K562 (cell line): ENCODE results near the gene AMMECR1L. TPM values are rescaled to one million over a fixed set of nuclear protein-coding genes. Genes with fewer than 3 reads are reported as not detected.
A peak's percentile ranks its signal among the peaks of the same experiment; 100 is the strongest.

Experiments used
- E4F1 ChIP-seq: fragments of 250-450 bp; sonication (Bioruptor Pico); IDR thresholded peaks from 2 replicates; pipeline ENCODE4 v1.5.0; 2021; ENCODE audit warnings: mild to moderate bottlenecking, borderline replicate concordance
- HDAC8 ChIP-seq: fragments of 450-650 bp; IDR thresholded peaks from 2 replicates; pipeline ENCODE4 v1.6.1; 2016; ENCODE audit warnings: mild to moderate bottlenecking, missing genetic modification characterization, moderate library complexity, missing compliant biosample characterization
- JUND ChIP-seq, 2 experiments: IDR thresholded peaks; 2 replicates in 1 of 2; 3 replicates in 1 of 2; pipeline ENCODE4 v1.6.1; 2011; ENCODE audit warnings: borderline replicate concordance in 2 of 2, low read depth in 2 of 2, low read length in 2 of 2, improper control_type of control experiment in 1 of 2, missing biosample characterization in 1 of 2, missing genetic modification characterization in 1 of 2, missing genetic modification reagents in 1 of 2
- MAFF ChIP-seq: IDR thresholded peaks from 2 replicates; pipeline ENCODE4 v1.6.1; 2012; ENCODE audit warnings: low read length, improper control_type of control experiment
- NCOA1 ChIP-seq: fragments of 450-650 bp; IDR thresholded peaks from 2 replicates; pipeline ENCODE4 v1.6.1; 2016; ENCODE audit warnings: low read depth
- PHF20 ChIP-seq: fragments of 450-650 bp; IDR thresholded peaks from 2 replicates; pipeline ENCODE4 v1.6.1; 2018; ENCODE audit not compliant: partially characterized antibody
- SAFB2 ChIP-seq: fragments of 200-400 bp; formaldehyde crosslinking; IDR thresholded peaks from 2 replicates; pipeline ENCODE4 v1.6.1; 2018; ENCODE audit warnings: borderline replicate concordance, low read length, low read depth, moderate library complexity; ENCODE audit not compliant: severe bottlenecking
- SMAD2 ChIP-seq: fragments of 150-350 bp; IDR thresholded peaks from 2 replicates; pipeline ENCODE4 v1.6.1; 2014; ENCODE audit warnings: low read depth, mild to moderate bottlenecking, low read length
- SREBF2 ChIP-seq: sonication (generic); formaldehyde crosslinking; IDR thresholded peaks from 2 replicates; pipeline ENCODE4 v1.4.0; 2020; ENCODE audit warnings: mild to moderate bottlenecking, missing genetic modification reagents
- YY1 ChIP-seq, 3 experiments: IDR thresholded peaks; 2 replicates each; pipeline ENCODE4 v1.6.1; 2011; ENCODE audit warnings: low read length in 2 of 3, mild to moderate bottlenecking in 2 of 3, moderate library complexity in 2 of 3, borderline replicate concordance in 1 of 3, control low read depth in 1 of 3, low read depth in 1 of 3; ENCODE audit not compliant: insufficient read depth in 3 of 3, insufficient replicate concordance in 2 of 3, control insufficient read depth in 1 of 3, insufficient read length in 1 of 3; ENCODE audit errors: extremely low read depth in 1 of 3
- ZBTB40 ChIP-seq, 2 experiments: fragments of 450-650 bp in 1 of 2; sonication (generic) in 1 of 2; formaldehyde crosslinking in 1 of 2; IDR thresholded peaks; 2 replicates each; pipeline versions ENCODE4 v1.7.1 to v1.9.0; 2016 to 2022; ENCODE audit warnings: inconsistent platforms in 1 of 2, mild to moderate bottlenecking in 1 of 2, missing genetic modification reagents in 1 of 2
- ZKSCAN8 ChIP-seq: fragments of 200-800 bp; sonication (Bioruptor generic); IDR thresholded peaks from 2 replicates; pipeline ENCODE4 v1.6.1; 2016; ENCODE audit warnings: missing genetic modification characterization, missing compliant biosample characterization
- ZNF316 ChIP-seq: fragments of 450-650 bp; IDR thresholded peaks from 2 replicates; pipeline ENCODE4 v1.6.1; 2016
- ZNF740 ChIP-seq, 3 experiments: fragments of 200-800 bp in 1 of 3; sonication (Bioruptor generic) in 1 of 3; sonication (generic) in 1 of 3; formaldehyde crosslinking in 1 of 3; IDR thresholded peaks; 2 replicates each; pipeline versions ENCODE4 v1.6.1 to v1.8.0; 2016 to 2022; ENCODE audit warnings: mild to moderate bottlenecking in 2 of 3, missing compliant biosample characterization in 2 of 3, missing genetic modification characterization in 2 of 3, missing genetic modification reagents in 1 of 3
- polyA plus RNA-seq, 8 experiments: library from polyadenylated mRNA; depleted of rRNA in 4 of 8; stranded (reverse) in 5 of 8; unstranded in 3 of 8; fragments of >200 nt; fragmentation: Nextera tagmentation in 2 of 8; fragmentation: Illumina TruSeq in 1 of 8; extraction: Ambion mirVana in 2 of 8; extraction: Trizol in 1 of 8; gene quantifications; 2 replicates each; pipeline versions ENCODE4 v1.2.1 to v1.2.3, GENCODE V29; 2011 to 2014; ENCODE audit warnings: inconsistent platforms in 1 of 8, missing spikeins in 1 of 8
- total RNA-seq, 7 experiments: library from RNA; depleted of rRNA in 6 of 7; stranded (reverse); fragments of >200 nt in 6 of 7; fragmentation: Illumina TruSeq in 2 of 7; extraction: Trizol in 2 of 7; gene quantifications; 2 replicates each; pipeline versions ENCODE4 v1.2.1 to v1.2.3, GENCODE V29; 2011 to 2021; ENCODE audit warnings: low replicate concordance in 1 of 7

Gene AMMECR1L
- total and polyA plus RNA-seq, 9 of the 15 experiments (the other 6 are each of a cell fraction or from before 2014, with no cell fraction given) = 3.7 to 15.3 (median 9.1) TPM

- TF ChIP-seq ZKSCAN8 (CRISPR knock-in tag) = no peak
- no peak for TF ChIP-seq HDAC8 (tag)
- no peak for TF ChIP-seq MAFF
- TF ChIP-seq YY1 (IDR thresholded peaks at IDR 0.05; ENCODE audit: borderline replicate concordance in 1 of 3, control insufficient read depth in 1 of 3, extremely low read depth in 1 of 3, insufficient read depth in 3 of 3, insufficient read length in 1 of 3, insufficient replicate concordance in 2 of 3, low read depth in 1 of 3, low read length in 2 of 3) = peak in 1 of 3 experiments; percentile 6
- TF ChIP-seq ZNF740 (CRISPR knock-in tag; IDR thresholded peaks at IDR 0.05) = no peak
- no peak for TF ChIP-seq ZNF740 (tag; IDR thresholded peaks at IDR 0.05)
- TF ChIP-seq E4F1 (CRISPR knock-in tag) = no peak
- TF ChIP-seq ZBTB40 (IDR thresholded peaks at IDR 0.05) = no peak
- no peak for TF ChIP-seq ZBTB40 (CRISPR knock-in tag; IDR thresholded peaks at IDR 0.05)
- peak; percentile 84 for TF ChIP-seq JUND (IDR thresholded peaks at IDR 0.05; ENCODE audit: borderline replicate concordance, low read depth, low read length)
- TF ChIP-seq JUND (tag; IDR thresholded peaks at IDR 0.05; ENCODE audit: borderline replicate concordance, low read depth, low read length) = peak; percentile 83; the same call in 2 of the 3 replicates
- no peak for TF ChIP-seq NCOA1
- no peak for TF ChIP-seq SREBF2 (CRISPR knock-in tag)
- no peak for TF ChIP-seq SAFB2
- TF ChIP-seq ZNF316 = no peak
- TF ChIP-seq SMAD2 = no peak
- no peak for TF ChIP-seq PHF20
Measured at GRCh38 chr2:127864877-127865276, 20.9 kb downstream of the AMMECR1L start (continued).
